ENCODE measurements around the gene CORIN. TPM values are rescaled to one million over a fixed set of nuclear protein-coding genes. Genes with fewer than 3 reads are reported as not detected.

The CORIN gene
- total and polyA plus RNA-seq, 8 donors, result 0.05 to 1.1 (median 0.23) TPM; not detected in 1

DNA sequence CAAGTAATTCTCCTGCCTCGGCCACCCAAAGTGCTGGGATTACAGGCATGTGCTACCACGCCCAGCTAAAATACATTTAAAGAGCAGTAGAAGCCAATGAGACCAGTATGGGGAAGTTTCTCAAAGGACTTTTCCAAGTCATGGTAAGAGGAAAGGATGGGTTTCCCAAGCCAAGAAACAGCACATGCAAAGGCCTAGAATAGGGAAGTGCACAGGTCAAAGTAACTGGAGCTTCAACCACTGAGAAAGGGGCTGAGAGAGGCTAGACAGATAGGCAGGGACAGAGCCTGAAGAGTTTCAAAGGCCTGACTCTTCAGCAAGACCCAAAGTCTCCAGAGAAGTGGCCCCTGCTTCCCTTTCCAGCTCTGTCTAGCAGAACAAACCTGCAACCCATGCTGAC, 162.1 kb downstream of the CORIN start:
- no peak for ATAC-seq
- H3K4me3 ChIP-seq, result no peak overlapping the region
- no peak overlapping the region for H3K27ac ChIP-seq
- H3K9me3 ChIP-seq, result no peaks in the 10 kb centered on the region
- TF ChIP-seq, protein P1, sequence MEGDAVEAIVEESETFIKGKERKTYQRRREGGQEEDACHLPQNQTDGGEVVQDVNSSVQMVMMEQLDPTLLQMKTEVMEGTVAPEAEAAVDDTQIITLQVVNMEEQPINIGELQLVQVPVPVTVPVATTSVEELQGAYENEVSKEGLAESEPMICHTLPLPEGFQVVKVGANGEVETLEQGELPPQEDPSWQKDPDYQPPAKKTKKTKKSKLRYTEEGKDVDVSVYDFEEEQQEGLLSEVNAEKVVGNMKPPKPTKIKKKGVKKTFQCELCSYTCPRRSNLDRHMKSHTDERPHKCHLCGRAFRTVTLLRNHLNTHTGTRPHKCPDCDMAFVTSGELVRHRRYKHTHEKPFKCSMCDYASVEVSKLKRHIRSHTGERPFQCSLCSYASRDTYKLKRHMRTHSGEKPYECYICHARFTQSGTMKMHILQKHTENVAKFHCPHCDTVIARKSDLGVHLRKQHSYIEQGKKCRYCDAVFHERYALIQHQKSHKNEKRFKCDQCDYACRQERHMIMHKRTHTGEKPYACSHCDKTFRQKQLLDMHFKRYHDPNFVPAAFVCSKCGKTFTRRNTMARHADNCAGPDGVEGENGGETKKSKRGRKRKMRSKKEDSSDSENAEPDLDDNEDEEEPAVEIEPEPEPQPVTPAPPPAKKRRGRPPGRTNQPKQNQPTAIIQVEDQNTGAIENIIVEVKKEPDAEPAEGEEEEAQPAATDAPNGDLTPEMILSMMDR (IDR thresholded peaks at IDR 0.05), result no peak
- intact Hi-C loops (cut with DNase I), result loop anchor here in 2 of 3 donors (10.0 kb wide), 3 partner anchors 159 to 409 kb away; partner anchors contain the start of gene CORIN (in 1 of the 2)
- no peaks in the 10 kb centered on the region for H3K27me3 ChIP-seq
- no peaks in the 10 kb centered on the region for H3K4me1 ChIP-seq
- no peaks in the 10 kb centered on the region for H3K36me3 ChIP-seq
- 91 to 98% methylated on average over 2 of the region's 2 CpGs for WGBS, 2 donors
- FAIRE-seq, result no peak
- no peak for DNase-seq

DNA sequence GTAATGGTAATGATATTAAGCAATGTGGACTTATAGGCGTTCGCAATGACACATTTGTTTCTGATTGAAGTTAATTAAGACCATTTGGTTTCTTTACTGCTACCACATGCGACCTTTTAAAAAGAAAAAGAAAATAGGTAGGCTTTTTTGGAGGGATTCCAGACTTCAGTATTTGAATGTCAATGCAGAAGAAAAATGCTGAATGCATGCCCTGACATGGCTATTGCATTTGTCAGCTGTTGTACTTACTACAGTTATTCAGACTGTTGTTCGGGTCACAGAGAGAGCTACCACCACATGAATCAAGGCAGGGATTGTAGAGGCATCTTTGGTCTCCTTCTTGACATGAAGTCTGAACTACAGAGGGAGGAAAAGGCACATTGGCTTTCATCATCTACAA, 163.7 kb downstream of the CORIN start:
- DNase-seq, result no peak
- ATAC-seq, result no peak

DNA sequence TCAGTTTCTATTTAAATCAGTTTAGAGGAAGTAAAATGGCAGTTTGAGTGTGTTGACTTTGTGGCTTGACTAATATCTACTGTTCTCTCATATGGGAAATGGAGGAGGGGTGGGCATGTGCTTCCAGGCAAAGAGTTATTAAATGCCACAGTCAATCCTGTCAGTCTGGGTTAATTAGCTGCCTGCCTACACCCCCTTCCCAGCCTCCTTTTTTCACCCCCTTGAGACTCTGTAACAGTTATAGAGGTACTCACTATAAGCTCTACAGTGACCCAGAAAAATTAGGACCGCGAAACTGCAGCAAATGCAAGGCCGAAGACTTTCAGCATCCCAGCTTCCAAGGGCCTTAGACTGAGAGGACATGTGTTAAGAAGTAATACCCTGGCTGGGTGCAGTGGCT, 165.2 kb downstream of the CORIN start:
- 80 to 99% methylated on average over 3 of the region's 3 CpGs for WGBS, 2 donors
- intact Hi-C loops (cut with DNase I), result loop anchor here in 2 of 3 donors (10.0 kb wide), 3 partner anchors 162 to 412 kb away; partner anchors contain the start of gene CORIN (in 1 of the 2)
- ATAC-seq, result no peak
- Histone ChIP-seq H3K36me3 (no peaks in the 10 kb centered on the region), H3K4me1 (no peaks in the 10 kb centered on the region), H3K27me3 (no peaks in the 10 kb centered on the region), H3K9me3 (no peaks in the 10 kb centered on the region), H3K27ac (no peak overlapping the region), H3K4me3 (no peak overlapping the region)
- no peak for DNase-seq
- no peak for FAIRE-seq
- TF ChIP-seq, protein P1 (IDR thresholded peaks at IDR 0.05), result no peak

More for the DNA sequence above, 163.7 kb downstream of the CORIN start:
- TF ChIP-seq, protein P1 (IDR thresholded peaks at IDR 0.05), result no peak
- no peaks in the 10 kb centered on the region for H3K27me3 ChIP-seq
- no peaks in the 10 kb centered on the region for H3K9me3 ChIP-seq
- FAIRE-seq, result no peak
- H3K27ac ChIP-seq, result no peak overlapping the region
- no peaks in the 10 kb centered on the region for H3K4me1 ChIP-seq
- H3K4me3 ChIP-seq, result no peak overlapping the region
- H3K36me3 ChIP-seq, result no peaks in the 10 kb centered on the region
- intact Hi-C loops (cut with DNase I), result loop anchor here in 2 of 3 donors (10.0 kb wide), 3 partner anchors 161 to 411 kb away; partner anchors contain the start of gene CORIN (in 1 of the 2)
- WGBS, 2 donors, result 86 to 87% methylated on average over 4 of the region's 4 CpGs

DNA sequence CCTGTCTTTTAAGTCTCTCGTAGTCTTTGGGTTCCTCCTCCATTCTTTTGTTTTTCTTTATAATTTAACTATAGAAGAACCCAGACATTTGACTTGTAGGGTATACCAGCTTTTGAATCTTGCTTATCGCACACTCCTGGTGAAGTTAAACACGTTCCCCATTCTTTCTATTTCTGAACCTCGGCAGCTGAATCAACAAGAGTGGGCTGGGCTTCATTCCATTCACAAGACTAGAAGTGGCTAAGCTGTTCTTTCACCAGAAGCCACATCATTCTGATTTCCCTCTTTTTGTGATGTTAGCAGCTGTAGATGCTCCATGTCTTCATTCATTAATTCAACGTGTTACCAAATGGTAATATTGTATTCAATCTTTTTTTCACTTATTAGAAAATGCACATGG, 167.9 kb downstream of the CORIN start:
- Histone ChIP-seq H3K4me1 (no peaks in the 10 kb centered on the region), H3K9me3 (no peaks in the 10 kb centered on the region), H3K36me3 (no peaks in the 10 kb centered on the region), H3K27ac (no peak overlapping the region), H3K4me3 (no peak overlapping the region), H3K27me3 (no peaks in the 10 kb centered on the region)
- ATAC-seq (peak; percentile 83 to 89 (median 88)), FAIRE-seq (no peak), DNase-seq (peak in 3 of 6 donors; percentile 13 to 35 (median 24))
- TF ChIP-seq, protein P1 (IDR thresholded peaks at IDR 0.05), result no peak
- 20 to 26% methylated on average over 5 of the region's 5 CpGs for WGBS, 2 donors
- intact Hi-C loops (cut with DNase I), result loop anchor here in 2 of 3 donors (10.0 kb wide), 3 partner anchors 165 to 415 kb away; partner anchors contain the start of gene CORIN (in 1 of the 2)

DNA sequence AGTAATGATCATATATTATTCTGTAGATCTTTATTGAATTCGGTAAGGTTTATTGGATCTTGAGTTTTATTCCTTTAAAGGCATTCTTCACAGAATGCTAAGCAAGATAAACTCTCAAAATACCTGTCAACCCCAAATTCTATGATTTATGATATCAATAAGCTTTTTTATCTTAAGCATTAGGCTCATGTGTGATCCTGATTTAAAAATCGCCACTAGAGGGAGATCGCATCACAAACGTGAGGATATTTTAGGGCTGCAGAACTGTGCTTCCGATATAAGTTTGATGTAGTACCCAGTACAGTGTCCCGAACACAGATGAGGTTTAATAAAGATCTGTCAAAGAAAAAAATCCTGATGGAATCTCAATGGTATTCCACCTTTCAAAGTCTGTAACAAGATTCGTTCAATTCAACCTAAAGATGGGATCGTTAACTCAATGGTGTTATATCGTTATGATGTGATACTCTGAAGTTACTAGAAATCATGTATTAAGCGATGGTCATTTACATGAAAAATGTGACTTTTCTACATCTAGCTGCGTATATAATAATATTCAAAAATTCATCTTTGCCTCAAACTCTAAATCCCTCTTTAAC, 169.0 kb downstream of the CORIN start:
- peak in 3 of 6 donors; percentile 7 to 18 (median 17) for DNase-seq
- H3K9me3 ChIP-seq, result no peaks in the 10 kb centered on the region
- no peaks in the 10 kb centered on the region for H3K36me3 ChIP-seq
- TF ChIP-seq, protein P1 (IDR thresholded peaks at IDR 0.05), result peak; percentile 16 to 67 (median 59)
- no peaks in the 10 kb centered on the region for H3K4me1 ChIP-seq
- peak; percentile 78 to 91 (median 89) for ATAC-seq
- no peak overlapping the region for H3K4me3 ChIP-seq
- no peak overlapping the region for H3K27ac ChIP-seq
- peak; percentile 47 for FAIRE-seq
- 23 to 32% methylated on average over 11 of the region's 11 CpGs for WGBS, 2 donors
- H3K27me3 ChIP-seq, result no peaks in the 10 kb centered on the region
- intact Hi-C loops (cut with DNase I), result no loop called here
